D341Med (cell line): Measurements from ENCODE around the gene GSG1L.
"Not testable (repeated sequence)": the region's sequence is repeated elsewhere in the genome, so short reads cannot be mapped to it uniquely, and the experiment has no call there.

Experiments used
- DNase-seq: peaks from one replicate; pipeline ENCODE4 v3.0.0; 2012; ENCODE audit warnings: low spot score

GSG1L gene

GRCh38 chr16:27753563-27753962 is 310.0 kb downstream of the GSG1L start:
- DNase-seq: no peak

GRCh38 chr16:27752241-27752640 is 311.3 kb downstream of the GSG1L start:
- DNase-seq: no peak

GRCh38 chr16:27751676-27752075 is 311.8 kb downstream of the GSG1L start:
- no peak for DNase-seq

GRCh38 chr16:27751233-27751632 is 312.3 kb downstream of the GSG1L start:
- DNase-seq: no peak

GRCh38 chr16:27749946-27750345 is 313.6 kb downstream of the GSG1L start:
- DNase-seq: no peak

- DNase-seq: no peak
These were observed 314.0 kb downstream of the GSG1L start for GRCh38 chr16:27749547-27749875.

- peak; percentile 63 for DNase-seq
These were observed 314.5 kb downstream of the GSG1L start for GRCh38 chr16:27748868-27749546.

GRCh38 chr16:27747946-27748345 is 315.6 kb downstream of the GSG1L start:
- DNase-seq: no peak

- no peak for DNase-seq
These were observed 317.2 kb downstream of the GSG1L start for GRCh38 chr16:27746076-27746855.

GRCh38 chr16:27745348-27745747 is 318.2 kb downstream of the GSG1L start:
- DNase-seq: no peak

- DNase-seq: no peak
These were observed 319.6 kb downstream of the GSG1L start for GRCh38 chr16:27743963-27744362.

GRCh38 chr16:27743001-27743400 is 320.5 kb downstream of the GSG1L start:
- not testable (repeated sequence) for DNase-seq

GRCh38 chr16:27742333-27742732 is 321.2 kb downstream of the GSG1L start:
- no peak for DNase-seq

GRCh38 chr16:27740496-27741201 is 322.9 kb downstream of the GSG1L start:
- no peak for DNase-seq

- no peak for DNase-seq
These were observed 323.7 kb downstream of the GSG1L start for GRCh38 chr16:27739606-27740357.

GRCh38 chr16:27738596-27738995 is 324.9 kb downstream of the GSG1L start:
- no peak for DNase-seq
